ENCODE measurements around the gene CYCS. TPM values are rescaled to one million over a fixed set of nuclear protein-coding genes. Genes with fewer than 3 reads are reported as not detected.
"Not testable (repeated sequence)": the region's sequence is repeated elsewhere in the genome, so short reads cannot be mapped to it uniquely, and the experiment has no call there.

CYCS gene
- total RNA-seq, 6 experiments from 2014 or later: 113 to 142 (median 130) TPM

DNA sequence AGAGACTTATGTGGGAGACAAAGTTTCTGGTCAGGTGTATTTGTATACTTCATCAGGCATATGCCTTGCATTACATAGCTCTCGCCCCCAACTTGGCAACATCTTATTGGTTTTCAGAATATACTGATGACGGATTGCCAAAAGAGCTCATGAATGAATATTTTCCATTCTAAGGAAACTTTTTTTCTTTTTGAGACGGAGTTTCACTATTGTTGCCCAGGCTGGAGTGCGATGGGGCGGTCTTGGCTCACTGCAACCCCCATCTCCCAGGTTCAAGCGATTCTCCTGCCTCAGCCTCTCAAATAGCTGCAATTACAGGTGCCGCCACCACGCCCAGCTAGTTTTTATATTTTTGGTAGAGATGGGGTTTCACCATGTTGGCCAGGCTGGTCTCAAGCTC lies 6.0 kb downstream of the CYCS start:
- TF ChIP-seq, protein P1, sequence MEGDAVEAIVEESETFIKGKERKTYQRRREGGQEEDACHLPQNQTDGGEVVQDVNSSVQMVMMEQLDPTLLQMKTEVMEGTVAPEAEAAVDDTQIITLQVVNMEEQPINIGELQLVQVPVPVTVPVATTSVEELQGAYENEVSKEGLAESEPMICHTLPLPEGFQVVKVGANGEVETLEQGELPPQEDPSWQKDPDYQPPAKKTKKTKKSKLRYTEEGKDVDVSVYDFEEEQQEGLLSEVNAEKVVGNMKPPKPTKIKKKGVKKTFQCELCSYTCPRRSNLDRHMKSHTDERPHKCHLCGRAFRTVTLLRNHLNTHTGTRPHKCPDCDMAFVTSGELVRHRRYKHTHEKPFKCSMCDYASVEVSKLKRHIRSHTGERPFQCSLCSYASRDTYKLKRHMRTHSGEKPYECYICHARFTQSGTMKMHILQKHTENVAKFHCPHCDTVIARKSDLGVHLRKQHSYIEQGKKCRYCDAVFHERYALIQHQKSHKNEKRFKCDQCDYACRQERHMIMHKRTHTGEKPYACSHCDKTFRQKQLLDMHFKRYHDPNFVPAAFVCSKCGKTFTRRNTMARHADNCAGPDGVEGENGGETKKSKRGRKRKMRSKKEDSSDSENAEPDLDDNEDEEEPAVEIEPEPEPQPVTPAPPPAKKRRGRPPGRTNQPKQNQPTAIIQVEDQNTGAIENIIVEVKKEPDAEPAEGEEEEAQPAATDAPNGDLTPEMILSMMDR (IDR thresholded peaks at IDR 0.05): no peak
- Mint-ChIP-seq H3K9me3 (no peaks in the 10 kb centered on the region), H3K4me3 (no peak overlapping the region), H3K27me3 (ENCODE audit: insufficient read depth) (no peaks in the 10 kb centered on the region; the same call in 1 of the 2 replicates), H3K36me3 (ENCODE audit: low read depth) (peaks cover 24% of the 10 kb centered on the region), H3K27ac (no peak overlapping the region), H3K4me1 (ENCODE audit: low read depth) (peaks cover 43% of the 10 kb centered on the region)
- DNase-seq: no peak

DNA sequence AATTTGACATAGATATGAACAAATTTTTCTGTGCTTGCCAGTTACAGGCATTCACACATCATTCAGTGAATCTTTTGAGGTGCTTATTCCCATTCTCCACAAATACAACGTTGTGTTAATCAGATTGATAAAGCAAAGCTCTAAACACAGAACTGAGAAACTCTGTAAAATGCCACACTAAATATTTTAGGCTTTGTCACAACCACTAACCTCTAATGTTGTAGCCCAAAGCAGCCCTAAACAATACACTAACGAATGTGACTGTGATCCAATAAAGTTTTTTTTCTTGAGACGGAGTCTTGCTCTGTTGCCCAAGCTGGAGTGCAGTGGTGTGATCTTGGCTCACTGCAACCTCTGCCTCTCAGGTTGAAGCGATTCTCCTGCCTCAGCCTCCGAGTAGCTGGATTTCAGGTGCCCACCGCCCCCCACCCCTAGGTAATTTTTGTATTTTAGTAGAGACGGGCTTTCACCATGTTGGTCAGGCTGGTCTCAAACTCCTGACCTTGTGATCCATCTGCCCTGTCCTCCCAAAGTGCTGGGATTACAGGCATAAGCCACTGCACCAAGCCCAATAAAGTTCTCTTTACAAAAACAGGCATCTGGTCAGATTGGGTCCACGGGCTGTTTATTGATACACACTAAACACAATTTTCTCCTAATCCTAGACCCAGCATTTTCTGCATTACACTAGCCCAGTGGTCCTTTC lies 6.9 kb downstream of the CYCS start:
- Mint-ChIP-seq H3K27me3 (ENCODE audit: insufficient read depth) (no peaks in the 10 kb centered on the region; the same call in 1 of the 2 replicates), H3K4me1 (ENCODE audit: low read depth) (peaks cover 34% of the 10 kb centered on the region), H3K27ac (no peak overlapping the region), H3K36me3 (ENCODE audit: low read depth) (peaks cover 15% of the 10 kb centered on the region), H3K9me3 (no peaks in the 10 kb centered on the region), H3K4me3 (no peak overlapping the region)
- no peak for DNase-seq
- TF ChIP-seq, protein P1 (IDR thresholded peaks at IDR 0.05): peak; percentile 26; the same call in 1 of the 2 replicates

DNA sequence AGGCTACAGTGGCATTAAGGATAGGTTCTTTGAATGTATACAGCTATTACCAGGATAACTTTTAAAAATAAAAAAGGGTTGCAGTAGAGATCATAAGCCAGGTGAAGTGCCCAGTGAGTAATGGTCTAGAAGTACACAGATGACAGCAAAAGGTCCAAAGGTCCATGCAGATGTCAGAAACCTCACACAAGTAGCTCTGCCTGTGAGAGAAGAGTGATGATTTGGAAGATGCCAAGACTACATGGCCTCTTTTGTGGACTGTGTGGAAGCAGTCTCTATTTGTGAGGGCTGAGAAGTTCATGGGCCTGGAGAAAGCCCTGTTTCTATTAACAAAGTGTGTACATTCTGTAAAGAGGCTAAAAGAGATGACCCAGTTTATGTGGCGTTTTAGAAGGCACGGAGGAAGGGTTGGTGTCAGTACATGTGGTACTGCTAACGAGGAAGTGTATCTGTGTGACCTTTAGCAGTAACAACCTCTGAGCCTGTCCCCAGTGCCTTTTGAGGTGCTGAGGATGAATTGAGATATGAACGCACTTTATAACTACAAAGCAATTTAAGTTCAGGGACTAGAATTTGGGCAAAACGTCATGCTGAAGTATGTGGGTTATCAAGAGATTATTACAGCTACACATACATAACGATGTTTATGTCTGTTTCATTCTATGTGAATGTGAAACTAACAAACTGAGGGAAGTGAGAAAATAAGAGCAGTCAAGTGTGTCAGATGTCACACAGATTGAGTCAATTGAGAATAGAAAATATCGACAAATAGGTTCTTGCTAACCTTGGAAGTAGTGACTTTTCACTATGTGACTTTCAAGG lies 7.6 kb downstream of the CYCS start:
- DNase-seq: no peak
- Mint-ChIP-seq H3K4me3 (no peak overlapping the region), H3K4me1 (ENCODE audit: low read depth) (peaks cover 30% of the 10 kb centered on the region), H3K27ac (no peak overlapping the region), H3K36me3 (ENCODE audit: low read depth) (peaks cover 15% of the 10 kb centered on the region), H3K9me3 (no peaks in the 10 kb centered on the region), H3K27me3 (ENCODE audit: insufficient read depth) (peaks cover 1% of the 10 kb centered on the region)
- TF ChIP-seq, protein P1 (IDR thresholded peaks at IDR 0.05): no peak

DNA sequence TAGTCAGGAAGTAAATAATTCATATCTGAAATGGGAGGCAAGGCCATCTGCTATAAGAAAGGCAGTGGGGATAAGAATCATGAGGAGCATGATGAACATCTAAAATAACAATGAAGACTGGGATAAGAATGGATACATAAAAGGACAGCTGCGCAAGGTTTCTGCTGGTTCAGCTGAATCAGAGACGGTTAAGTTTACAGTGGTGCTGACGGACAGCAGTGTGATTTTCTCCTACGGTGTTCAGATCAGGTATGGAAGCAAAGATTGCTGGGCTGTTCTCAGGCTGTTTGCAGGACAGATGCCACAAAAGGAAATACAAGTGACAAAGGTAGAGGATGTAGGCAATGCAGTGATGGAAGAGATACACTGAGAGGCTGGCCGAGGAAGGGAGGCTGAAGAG lies 8.4 kb downstream of the CYCS start:
- Mint-ChIP-seq H3K4me3 (no peak overlapping the region), H3K27me3 (ENCODE audit: insufficient read depth) (peaks cover 4% of the 10 kb centered on the region), H3K9me3 (no peaks in the 10 kb centered on the region), H3K27ac (no peak overlapping the region), H3K36me3 (ENCODE audit: low read depth) (peaks cover 12% of the 10 kb centered on the region), H3K4me1 (ENCODE audit: low read depth) (peaks cover 28% of the 10 kb centered on the region)
- TF ChIP-seq, protein P1 (IDR thresholded peaks at IDR 0.05): no peak
- DNase-seq: no peak

DNA sequence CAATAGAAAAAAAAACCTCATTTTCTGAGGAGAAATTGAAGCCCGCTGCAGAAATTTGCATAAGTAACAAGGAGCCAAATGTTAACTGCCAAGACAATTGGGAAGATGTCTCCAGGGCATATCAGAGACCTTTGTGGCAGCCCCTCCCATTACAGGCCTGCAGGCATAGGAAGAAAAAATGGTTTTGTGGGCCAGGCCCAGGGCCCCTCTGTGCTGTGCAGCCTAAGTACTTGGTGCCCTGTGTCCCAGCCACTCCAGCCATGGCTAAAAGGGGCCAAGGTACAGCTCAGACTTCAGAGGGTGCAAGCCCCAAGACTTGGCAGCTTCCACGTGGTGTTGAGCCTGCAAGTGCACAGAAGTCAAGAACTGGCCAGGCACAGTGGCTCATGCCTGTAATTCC lies 14.5 kb downstream of the CYCS start:
- not testable (repeated sequence) for H3K27ac Mint-ChIP-seq; H3K9me3 Mint-ChIP-seq; H3K4me3 Mint-ChIP-seq; DNase-seq; H3K27me3 Mint-ChIP-seq (ENCODE audit: insufficient read depth)
- H3K36me3 Mint-ChIP-seq (ENCODE audit: low read depth): peaks cover 12% of the 10 kb centered on the region; the same call in 1 of the 2 replicates
- peaks cover 11% of the 10 kb centered on the region for H3K4me1 Mint-ChIP-seq (ENCODE audit: low read depth)

DNA sequence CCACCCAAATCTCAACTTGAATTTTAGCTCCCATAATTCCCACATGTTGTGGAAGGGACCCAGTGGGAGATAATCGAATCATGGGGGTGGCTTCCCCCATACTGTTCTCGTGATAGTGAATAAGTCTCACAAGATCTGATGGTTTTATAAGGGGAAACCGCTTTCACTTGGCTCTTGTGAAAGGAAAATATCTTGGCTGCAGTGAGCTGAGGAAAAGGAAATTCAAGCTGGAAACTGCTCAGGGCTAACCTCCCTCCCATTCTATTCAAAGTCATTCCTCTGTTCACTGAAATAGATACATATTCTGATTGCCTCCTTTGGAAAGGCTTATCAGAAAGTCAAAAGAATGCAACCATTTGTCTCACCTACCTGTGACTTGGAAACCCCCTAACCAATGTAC lies 15.8 kb downstream of the CYCS start:
- DNase-seq: no peak
- Mint-ChIP-seq H3K9me3 (peaks cover 9% of the 10 kb centered on the region; the same call in 1 of the 2 replicates), H3K4me3 (no peak overlapping the region), H3K4me1 (ENCODE audit: low read depth) (peaks cover 9% of the 10 kb centered on the region), H3K36me3 (ENCODE audit: low read depth) (peaks cover 12% of the 10 kb centered on the region; the same call in 1 of the 2 replicates), H3K27me3 (ENCODE audit: insufficient read depth) (peaks cover 6% of the 10 kb centered on the region; the same call in 1 of the 2 replicates), H3K27ac (no peak overlapping the region)
- TF ChIP-seq, protein P1 (IDR thresholded peaks at IDR 0.05): no peak
